ENCODE measurements around the gene TBC1D16. TPM values are rescaled to one million over a fixed set of nuclear protein-coding genes. Genes with fewer than 3 reads are reported as not detected.

The TBC1D16 gene
- total RNA-seq, 1 donor from 2014 or later: 29.1 TPM

DNA sequence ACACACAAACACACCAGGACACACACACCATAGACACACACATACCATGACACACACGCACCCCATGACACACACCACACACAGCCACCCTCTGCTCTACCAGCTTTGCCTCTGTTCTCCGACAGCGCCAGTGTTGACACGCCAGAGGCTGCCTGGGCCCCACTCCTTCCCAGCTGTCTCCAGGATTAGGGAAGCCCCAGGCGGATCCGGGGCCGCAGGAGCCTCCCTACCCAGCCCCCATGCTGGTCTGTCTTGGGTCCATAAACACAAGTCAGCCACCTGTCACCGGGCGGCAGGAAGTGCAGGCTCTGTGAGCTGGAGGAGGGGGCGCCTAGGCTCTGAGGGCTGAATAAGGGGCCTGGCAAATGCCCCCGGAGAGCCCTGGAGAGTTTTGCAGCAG is 10.5 kb downstream of the TBC1D16 start:
- no peak for DNase-seq (ENCODE audit: low read depth in 2 of 2)

DNA sequence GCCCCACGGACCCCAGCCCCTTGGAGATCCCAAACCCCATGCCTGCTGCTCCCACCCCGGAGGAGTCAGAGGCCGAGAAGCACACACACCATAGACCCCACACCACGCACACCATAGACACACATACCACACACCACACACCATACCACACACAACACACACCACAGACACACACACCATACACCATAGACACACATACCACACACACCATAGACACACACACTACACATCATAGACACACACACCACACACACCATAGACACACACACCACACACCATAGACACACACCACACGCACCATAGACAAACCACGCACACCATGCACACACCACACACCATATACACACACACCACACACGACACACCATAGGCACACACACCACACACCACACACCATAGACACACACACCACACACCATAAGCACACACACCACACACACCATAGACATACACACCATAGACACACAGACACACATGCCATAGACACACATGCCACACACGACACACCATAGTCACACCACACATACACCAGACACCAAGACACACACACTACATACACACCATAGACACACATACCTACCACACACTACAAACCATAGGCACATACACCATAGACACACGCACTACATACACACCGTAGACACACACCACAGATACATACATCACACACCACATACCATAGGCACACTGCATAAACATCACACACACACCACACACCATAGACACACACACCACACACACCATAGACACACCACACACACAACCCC is 11.3 kb downstream of the TBC1D16 start:
- no peak for DNase-seq (ENCODE audit: low read depth in 2 of 2)

DNA sequence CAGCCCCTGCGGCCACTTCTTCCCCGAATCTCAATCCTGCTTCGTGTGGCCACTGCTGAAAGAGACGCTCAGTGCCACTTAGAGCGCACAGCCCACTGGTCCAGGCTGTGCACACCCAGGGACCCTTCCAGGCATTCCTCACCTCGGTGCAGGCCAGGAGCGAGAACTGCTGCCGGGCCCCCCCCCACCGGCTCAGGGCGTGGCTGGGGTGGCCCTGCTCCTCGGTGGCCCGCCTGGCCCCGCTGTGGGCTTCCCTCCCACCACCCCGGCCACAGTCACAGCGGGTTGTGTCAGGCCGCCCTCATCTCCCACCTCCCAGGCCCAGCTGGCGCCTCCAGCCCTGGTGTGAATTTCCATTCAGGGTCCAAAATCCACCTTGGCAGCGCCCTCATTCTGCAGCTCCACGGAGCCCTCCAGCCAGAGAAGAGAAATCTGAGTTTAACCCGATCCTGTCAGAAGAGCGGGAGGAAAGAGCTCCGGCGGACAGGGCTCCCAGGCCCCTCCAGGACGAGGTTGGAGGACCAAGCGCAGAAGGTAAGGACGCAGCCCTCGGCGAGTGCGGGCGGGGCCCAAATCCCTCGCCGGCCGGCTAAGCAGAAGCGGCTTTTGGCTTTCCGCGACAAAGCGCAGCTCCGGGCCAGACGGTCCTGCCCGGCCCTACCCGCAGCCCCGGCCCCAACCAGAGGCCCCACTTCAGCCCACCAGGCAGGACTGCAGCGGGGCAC is 12.0 kb downstream of the TBC1D16 start:
- no peak for DNase-seq (ENCODE audit: low read depth in 2 of 2)

DNA sequence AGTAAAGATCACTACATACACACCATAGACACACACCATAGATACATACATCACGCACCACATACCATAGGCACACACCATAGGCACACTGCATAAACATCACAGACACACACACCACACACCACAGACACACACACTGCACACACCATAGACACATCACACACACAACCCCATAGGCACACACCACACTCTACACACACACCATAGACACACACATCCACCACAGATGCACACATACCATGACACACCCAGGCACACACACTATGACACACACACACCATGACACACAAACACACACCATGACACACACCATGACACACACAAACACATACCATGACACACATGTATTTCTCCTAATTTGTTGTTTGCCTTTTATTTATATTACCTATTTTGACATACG is 14.1 kb downstream of the TBC1D16 start:
- DNase-seq (ENCODE audit: low read depth in 2 of 2): no peak

DNA sequence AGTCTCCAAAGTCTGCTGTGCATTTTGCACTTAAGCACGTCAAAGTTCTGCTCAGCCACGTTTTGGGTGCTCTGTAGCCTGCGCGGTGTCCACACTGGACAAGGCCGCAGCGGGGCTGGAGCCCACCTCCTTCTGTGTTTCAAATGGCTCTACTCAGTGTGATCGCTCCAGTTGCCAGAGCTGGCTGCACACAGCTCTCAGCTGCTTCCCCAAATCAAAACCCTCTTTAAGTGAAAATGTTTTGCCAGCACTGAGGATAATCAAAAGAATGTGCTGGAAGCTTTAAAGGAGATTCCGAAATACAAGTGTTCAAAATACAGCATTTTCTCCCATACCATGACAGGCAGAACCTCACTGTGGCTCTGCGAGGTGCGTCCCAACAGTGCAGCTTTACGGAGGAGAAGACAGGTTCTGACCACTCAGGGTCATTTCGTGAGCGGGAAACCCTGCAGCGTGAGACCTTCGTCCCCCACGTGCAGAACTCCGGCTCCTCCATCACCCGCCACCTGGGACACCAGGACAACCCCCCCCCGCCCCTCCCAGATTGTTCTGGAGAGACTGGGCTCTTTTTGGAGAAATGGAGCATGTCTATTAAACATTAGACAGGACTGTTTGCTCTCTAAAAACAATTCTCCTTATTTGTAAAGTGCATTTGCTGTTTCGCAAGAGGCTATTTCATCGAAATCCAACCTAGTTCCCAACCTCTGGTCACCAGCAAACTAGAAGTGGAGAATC is 16.6 kb downstream of the TBC1D16 start:
- no peak for DNase-seq (ENCODE audit: low read depth in 2 of 2)

DNA sequence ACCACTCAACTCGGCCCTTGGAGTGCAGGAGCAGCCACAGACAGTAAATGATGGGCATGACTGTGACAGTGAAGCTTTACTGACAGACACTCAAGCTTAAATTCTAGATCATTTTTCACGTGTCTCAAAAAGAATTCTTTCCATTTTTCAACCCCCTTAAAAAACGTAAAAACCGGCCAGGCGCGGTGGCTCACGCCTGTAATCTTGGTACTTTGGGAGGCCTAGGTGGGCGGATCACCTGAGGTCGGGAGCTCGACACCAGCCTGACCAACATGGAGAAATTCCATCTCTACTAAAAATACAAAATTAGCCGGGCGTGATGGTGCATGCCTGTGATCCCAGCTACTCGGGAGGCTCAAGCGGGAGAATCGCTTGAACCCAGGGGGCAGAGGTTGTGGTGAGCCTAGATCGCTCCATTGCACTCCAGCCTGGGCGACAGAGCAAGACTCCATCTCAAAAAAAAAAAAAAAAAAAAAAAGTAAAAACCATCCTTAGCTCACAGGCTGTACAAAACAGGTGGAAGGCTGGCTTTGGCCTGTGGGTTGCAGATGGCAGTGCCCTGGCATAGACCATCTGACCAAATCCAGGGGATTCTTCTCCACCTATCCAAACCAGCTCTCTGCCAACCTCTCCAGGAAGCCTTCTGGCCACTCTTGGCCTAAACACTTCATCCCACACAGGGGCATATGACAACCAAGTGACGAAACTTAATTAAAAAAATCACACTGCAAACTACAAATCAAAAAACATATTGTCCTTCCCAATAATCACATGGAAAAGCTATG is 18.3 kb downstream of the TBC1D16 start:
- no peak for DNase-seq (ENCODE audit: low read depth in 2 of 2)

DNA sequence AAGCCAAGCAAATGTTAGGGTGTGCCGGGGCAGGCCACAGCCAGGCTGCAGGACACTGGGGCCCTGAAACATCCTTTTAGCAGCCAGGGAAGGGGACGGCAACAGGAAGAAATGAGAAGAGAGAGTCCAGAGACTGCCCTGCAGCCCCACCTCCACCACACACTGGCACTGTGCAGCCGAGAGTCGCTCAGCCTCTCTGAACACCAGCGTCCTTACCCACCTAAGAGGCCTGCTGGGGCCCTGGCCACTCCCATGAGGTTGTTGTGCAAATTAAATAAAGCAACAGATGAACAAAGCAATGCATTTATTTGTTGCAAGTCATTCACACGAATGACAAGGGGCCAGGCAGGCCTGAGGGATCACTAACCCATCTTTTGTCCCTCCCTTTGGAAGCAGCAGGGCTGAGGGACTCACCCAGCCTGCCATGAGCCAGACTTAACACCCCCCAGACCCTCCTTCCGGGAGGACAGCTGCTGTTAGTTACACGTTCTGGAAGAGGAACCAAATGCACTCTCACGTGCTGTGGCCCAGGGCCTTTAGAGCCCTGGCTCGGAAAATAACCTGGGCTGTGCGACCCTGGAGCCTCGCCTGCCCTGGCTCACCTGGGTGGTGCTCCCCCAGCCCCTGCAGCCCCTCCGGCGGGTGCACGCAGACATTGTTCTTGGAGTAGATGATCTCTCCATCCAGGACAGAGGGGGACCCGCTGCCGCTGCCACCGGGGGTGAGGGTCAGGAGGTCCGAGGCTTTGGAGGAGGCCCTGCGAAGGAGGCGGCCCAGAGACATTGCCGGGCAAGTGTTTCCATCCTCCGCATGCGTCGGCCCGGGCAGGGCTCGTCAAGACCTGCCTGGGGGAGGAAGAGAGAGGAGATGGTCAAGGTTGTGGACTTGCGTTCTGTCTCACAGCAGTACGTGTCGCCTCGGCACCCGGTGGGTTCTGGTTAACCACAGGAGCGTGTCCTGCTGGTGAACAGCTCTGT is 22.6 kb downstream of the TBC1D16 start:
- DNase-seq (ENCODE audit: low read depth in 2 of 2): no peak

GRCh38 chr17:80011989-80012555 is 23.6 kb downstream of the TBC1D16 start:
- no peak for DNase-seq (ENCODE audit: low read depth in 2 of 2)

- DNase-seq (ENCODE audit: low read depth in 2 of 2): no peak
Measured at GRCh38 chr17:80010283-80010858, 25.3 kb downstream of the TBC1D16 start.

- DNase-seq (ENCODE audit: low read depth in 2 of 2): no peak
Measured at GRCh38 chr17:80009391-80010282, 26.0 kb downstream of the TBC1D16 start.

DNA sequence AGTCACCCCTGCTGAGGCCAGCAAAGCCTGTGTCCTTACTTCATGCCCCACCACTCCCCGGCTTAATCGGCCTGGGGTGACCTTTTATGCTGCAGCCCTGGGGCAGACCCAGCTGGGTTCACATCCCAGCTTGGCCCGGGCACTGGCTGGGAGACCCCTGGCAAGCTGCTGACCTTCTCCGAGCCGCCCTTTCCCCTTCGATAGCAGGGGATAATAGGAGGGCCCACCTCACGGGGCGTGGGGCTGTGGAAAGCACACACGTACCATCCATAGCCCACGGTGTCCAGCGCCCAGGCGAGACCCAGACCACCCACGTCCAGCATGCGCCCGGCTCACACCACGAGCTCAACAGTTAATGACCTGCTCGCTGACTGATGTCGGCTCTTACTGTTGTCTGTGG is 26.8 kb downstream of the TBC1D16 start:
- no peak for DNase-seq (ENCODE audit: low read depth in 2 of 2)

DNA sequence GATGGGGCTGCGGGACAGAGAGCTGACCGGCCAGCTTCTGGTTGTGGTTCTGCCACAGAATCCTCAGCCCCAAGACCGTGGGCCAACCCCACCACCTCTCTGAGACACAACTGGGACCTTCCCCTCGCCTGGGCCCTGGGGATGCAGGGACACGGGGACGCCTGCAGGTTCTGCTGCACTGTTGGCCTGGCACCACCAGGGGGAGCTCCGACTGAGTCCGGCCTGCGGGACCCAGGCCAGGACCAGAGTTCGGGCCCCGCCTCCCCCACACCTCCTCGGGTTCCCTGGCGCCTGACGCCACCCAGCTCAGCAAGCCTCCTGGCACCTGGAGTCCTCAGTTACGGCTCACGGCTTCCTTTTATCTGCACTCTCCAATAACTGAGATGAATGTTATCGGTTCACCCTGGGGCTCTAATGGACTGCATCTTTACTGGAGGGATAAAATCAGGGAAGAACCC is 27.3 kb downstream of the TBC1D16 start:
- DNase-seq (ENCODE audit: low read depth in 2 of 2): peak; percentile 36 to 63

- DNase-seq (ENCODE audit: low read depth in 2 of 2): no peak
Measured at GRCh38 chr17:80007939-80008338, 27.7 kb downstream of the TBC1D16 start.

GRCh38 chr17:80006811-80007752 is 28.6 kb downstream of the TBC1D16 start:
- no peak for DNase-seq (ENCODE audit: low read depth in 2 of 2)

DNA sequence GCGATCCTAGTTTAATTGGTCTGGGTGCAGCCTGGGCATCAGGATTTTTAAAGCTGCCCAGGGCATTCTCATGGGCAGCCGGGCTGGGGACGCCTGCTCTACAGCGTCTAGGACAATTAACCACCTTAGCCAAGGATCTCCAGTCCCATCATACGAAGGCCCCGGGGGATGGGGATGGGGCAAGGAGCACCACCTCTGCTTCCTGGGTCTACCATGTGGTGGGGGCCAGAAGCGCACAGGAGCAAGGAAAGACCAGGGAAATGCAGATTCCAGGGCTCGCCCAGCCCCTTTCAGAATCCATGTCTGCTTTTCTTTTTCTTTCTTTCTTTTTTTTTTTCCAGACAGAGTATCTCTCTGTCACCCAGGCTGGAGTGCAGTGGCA is 29.3 kb downstream of the TBC1D16 start:
- no peak for DNase-seq (ENCODE audit: low read depth in 2 of 2)

DNA sequence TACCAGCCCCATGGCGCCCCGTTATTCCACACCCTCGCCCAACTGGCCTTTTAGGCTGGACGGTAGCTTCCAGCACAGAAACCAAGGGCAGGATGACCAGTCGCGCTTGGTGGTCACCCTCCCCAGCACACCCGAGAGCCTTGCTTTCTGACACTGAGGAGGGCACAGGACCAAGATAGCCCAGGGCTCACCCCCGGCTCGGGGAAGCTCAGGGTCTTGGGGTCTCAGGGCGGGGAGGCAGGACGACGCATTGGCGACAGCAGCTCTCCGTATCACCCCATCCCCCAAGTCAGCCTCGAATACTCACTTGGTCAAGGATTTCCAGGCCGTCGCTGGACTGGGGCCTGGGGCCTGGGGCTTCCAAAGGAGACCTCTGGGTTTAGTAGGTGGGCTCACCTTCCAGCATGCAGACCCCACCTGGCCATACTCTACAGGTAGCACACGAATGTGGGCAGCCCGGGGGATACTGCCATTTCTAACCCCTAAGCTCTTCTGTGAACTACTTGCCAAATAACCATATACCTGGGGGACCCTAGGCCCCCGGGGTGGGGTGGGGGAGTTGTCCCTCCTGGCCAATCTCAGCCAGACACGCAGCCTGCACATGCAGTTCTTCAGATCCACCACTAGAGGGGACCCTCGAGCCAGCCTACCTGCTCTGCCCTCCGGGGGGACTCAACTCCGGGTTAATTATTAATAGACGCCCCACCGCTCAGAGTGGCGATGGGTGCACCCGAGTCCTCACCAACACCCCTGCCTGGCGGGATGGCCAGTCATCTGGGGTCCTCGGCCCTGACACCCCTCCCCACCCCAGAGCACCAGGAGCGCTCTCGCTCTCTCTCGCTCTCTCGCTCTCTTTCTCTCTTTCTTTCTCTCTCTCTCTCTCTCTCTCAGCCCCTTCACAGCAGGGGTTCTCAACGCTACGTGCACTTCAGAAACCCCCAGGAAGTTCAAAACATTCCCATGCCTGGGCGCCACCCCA is 30.0 kb downstream of the TBC1D16 start:
- DNase-seq (ENCODE audit: low read depth in 2 of 2): peak in 1 of 2 donors; percentile 58

Data from dermis microvascular lymphatic vessel endothelial cell (primary cell).